ENCODE measurements around the gene VCX.

DNA sequence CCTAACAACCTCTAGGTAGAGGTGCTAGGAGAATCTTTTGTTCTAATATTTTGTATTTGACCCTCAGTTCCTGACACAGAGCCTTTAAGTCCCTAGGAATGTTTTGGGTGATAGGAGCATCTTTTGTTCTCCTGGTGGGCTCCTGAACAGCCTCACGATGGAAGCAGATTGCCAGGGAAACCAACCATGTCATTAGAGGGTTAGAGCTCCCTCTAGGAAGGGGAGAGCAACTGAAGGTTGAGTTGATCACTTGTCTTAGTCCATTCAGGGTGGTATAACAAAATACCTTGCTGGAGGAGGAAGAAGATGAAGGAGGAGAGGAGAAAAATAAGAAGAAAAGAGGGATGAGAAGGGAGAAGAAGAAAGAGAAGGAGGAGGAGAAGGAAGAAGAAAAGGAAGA lies 9.2 kb downstream of the VCX start:
- TF ChIP-seq GLIS3 (CRISPR knock-in tag; IDR thresholded peaks at IDR 0.05) (no peak), CREB5 (CRISPR knock-in tag; IDR thresholded peaks at IDR 0.05; ENCODE audit: low read depth) (no peak), CSDC2 (CRISPR knock-in tag; IDR thresholded peaks at IDR 0.05) (no peak), RARB (CRISPR knock-in tag; IDR thresholded peaks at IDR 0.05) (no peak), TOX (CRISPR knock-in tag; IDR thresholded peaks at IDR 0.05; ENCODE audit: borderline replicate concordance) (no peak)
- TF ChIP-seq, protein P1, sequence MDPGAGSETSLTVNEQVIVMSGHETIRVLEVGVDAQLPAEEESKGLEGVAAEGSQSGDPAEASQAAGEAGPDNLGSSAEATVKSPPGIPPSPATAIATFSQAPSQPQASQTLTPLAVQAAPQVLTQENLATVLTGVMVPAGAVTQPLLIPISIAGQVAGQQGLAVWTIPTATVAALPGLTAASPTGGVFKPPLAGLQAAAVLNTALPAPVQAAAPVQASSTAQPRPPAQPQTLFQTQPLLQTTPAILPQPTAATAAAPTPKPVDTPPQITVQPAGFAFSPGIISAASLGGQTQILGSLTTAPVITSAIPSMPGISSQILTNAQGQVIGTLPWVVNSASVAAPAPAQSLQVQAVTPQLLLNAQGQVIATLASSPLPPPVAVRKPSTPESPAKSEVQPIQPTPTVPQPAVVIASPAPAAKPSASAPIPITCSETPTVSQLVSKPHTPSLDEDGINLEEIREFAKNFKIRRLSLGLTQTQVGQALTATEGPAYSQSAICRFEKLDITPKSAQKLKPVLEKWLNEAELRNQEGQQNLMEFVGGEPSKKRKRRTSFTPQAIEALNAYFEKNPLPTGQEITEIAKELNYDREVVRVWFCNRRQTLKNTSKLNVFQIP (CRISPR knock-in tag; IDR thresholded peaks at IDR 0.05; ENCODE audit: borderline replicate concordance, low read depth): no peak

Measured in SK-N-SH treated with all-trans-retinoic acid at 6 μM for 48 hours (cell line).